D341Med (cell line): ENCODE results near the gene IMPDH2.

Experiments
- DNase-seq: peaks from one replicate; pipeline ENCODE4 v3.0.0; 2012; ENCODE audit warnings: low spot score

The IMPDH2 gene

GRCh38 chr3:49005998-49006397 lies 23.2 kb downstream of the IMPDH2 start:
- DNase-seq: no peak

GRCh38 chr3:49005303-49005680 lies 23.9 kb downstream of the IMPDH2 start:
- DNase-seq: no peak

- DNase-seq: no peak
These were observed 24.6 kb downstream of the IMPDH2 start for GRCh38 chr3:49004352-49005302.

- no peak for DNase-seq
These were observed 28.0 kb downstream of the IMPDH2 start for GRCh38 chr3:49001155-49001554.

GRCh38 chr3:48999085-48999858 lies 29.9 kb downstream of the IMPDH2 start:
- DNase-seq: no peak

- no peak for DNase-seq
These were observed 31.2 kb downstream of the IMPDH2 start for GRCh38 chr3:48997714-48998637.

GRCh38 chr3:48997102-48997635 lies 32.0 kb downstream of the IMPDH2 start:
- no peak for DNase-seq

GRCh38 chr3:48996640-48997039 lies 32.6 kb downstream of the IMPDH2 start:
- DNase-seq: no peak

- no peak for DNase-seq
These were observed 35.4 kb downstream of the IMPDH2 start for GRCh38 chr3:48993834-48994233.

- no peak for DNase-seq
These were observed 37.2 kb downstream of the IMPDH2 start for GRCh38 chr3:48991851-48992545.

- no peak for DNase-seq
These were observed 38.3 kb downstream of the IMPDH2 start for GRCh38 chr3:48990636-48991469.

GRCh38 chr3:48989796-48990635 lies 39.2 kb downstream of the IMPDH2 start, which contains the start of gene P4HTM:
Gene P4HTM (plus strand): TSS chr3:48990241. CDS start chr3:48990257, 16 bp downstream.
- DNase-seq: no peak

- DNase-seq: no peak
These were observed 39.9 kb downstream of the IMPDH2 start for GRCh38 chr3:48989126-48989795.

GRCh38 chr3:48985831-48986376 lies 43.3 kb downstream of the IMPDH2 start:
- DNase-seq: no peak

GRCh38 chr3:48984663-48985062 lies 44.5 kb downstream of the IMPDH2 start:
- DNase-seq: no peak

- DNase-seq: no peak
These were observed 46.1 kb downstream of the IMPDH2 start for GRCh38 chr3:48983096-48983495.

- DNase-seq: no peak
These were observed 46.5 kb downstream of the IMPDH2 start for GRCh38 chr3:48982686-48983085.

GRCh38 chr3:48982016-48982415 lies 47.2 kb downstream of the IMPDH2 start:
- DNase-seq: no peak
